ENCODE measurements around the gene ZER1.
A peak's percentile ranks its signal among the peaks of the same experiment; 100 is the strongest.

Gene ZER1

GRCh38 chr9:128689293-128689774, 82.4 kb downstream of the ZER1 start:
- DNase-seq = no peak

- DNase-seq = peak; percentile 24
Measured at GRCh38 chr9:128688501-128689292, 83.0 kb downstream of the ZER1 start, which contains the start of gene SET. SET (plus strand) TSS chr9:128689222; CDS start chr9:128689583, 361 bp downstream.

GRCh38 chr9:128687453-128687852, 84.3 kb downstream of the ZER1 start:
- no peak for DNase-seq

GRCh38 chr9:128685636-128686489, 85.9 kb downstream of the ZER1 start:
- DNase-seq = no peak

- no peak for DNase-seq
Measured at GRCh38 chr9:128684325-128685199, 87.2 kb downstream of the ZER1 start.

GRCh38 chr9:128684065-128684324, 87.7 kb downstream of the ZER1 start:
- no peak for DNase-seq

- DNase-seq = no peak
Measured at GRCh38 chr9:128683340-128684064, 88.2 kb downstream of the ZER1 start.

All from NCI-H187 treated with DMSO at 0.1 percent for 48 hours (cell line).